Left cardiac atrium (tissue), 4 donors: ENCODE measurements around the gene CLDN22. TPM values are rescaled to one million over a fixed set of nuclear protein-coding genes. Genes with fewer than 3 reads are reported as not detected.
"Not testable (repeated sequence)": the region's sequence is repeated elsewhere in the genome, so short reads cannot be mapped to it uniquely, and the experiment has no call there.

Experiments
- ATAC-seq, 2 donors: fragments of 200-7000 bp; cut with Tn5 transposase; one replicate each; pipeline ENCODE4 v1.9.1; 2020; ENCODE audit warnings: mild to moderate bottlenecking in 2 of 2, moderate library complexity in 2 of 2
- DNase-seq: peaks from one replicate; pipeline ENCODE4 v3.0.0-alpha.2; 2020
- intact Hi-C, 2 donors: fragments of 100-400 bp; cut with DNase I; formaldehyde crosslinking; loops; one replicate each; pipeline versions ENCODE4 v1.14.1 to v1.15.1; 2022 to 2023
- total RNA-seq, 2 donors: library from RNA; stranded (reverse); fragmentation: NEBNext Ultra II Directional; extraction: Animal tissue kit (Norgen Biotek cat#: 25700); gene quantifications; one replicate each; pipeline ENCODE4 v1.2.1, GENCODE V29; 2021
- donor health status: DM: no; HTN: yes; CAD: no.
- donor health status: DM: no; HTN: yes; CAD: no; lungs with severe emphysema.
- donor health status: DM: yes; HTN: yes; CAD: no.
- donor health status: Dilated cardiomyopathy.

Gene CLDN22
- total RNA-seq, 2 donors from 2014 or later: not detected

- intact Hi-C loops: no loop called here
- ATAC-seq (no peak), DNase-seq (no peak)
Measured at GRCh38 chr4:183327827-183328226, 7.8 kb upstream of the CLDN22 start.

- intact Hi-C loops: no loop called here
- ATAC-seq: no peak
- no peak for DNase-seq
Measured at GRCh38 chr4:183326853-183327252, 6.8 kb upstream of the CLDN22 start.

- ATAC-seq, DNase-seq: not testable (repeated sequence)
Measured at GRCh38 chr4:183326387-183326786, 6.3 kb upstream of the CLDN22 start.

GRCh38 chr4:183324619-183325018, 4.5 kb upstream of the CLDN22 start:
- no peak for ATAC-seq
- DNase-seq: no peak
- intact Hi-C loops: no loop called here

More at GRCh38 chr4:183326387-183326786, 6.3 kb upstream of the CLDN22 start:
- intact Hi-C loops: not testable (repeated sequence)

- DNase-seq, intact Hi-C loops, ATAC-seq: not testable (repeated sequence)
Measured at GRCh38 chr4:183324056-183324455, 4.0 kb upstream of the CLDN22 start.

GRCh38 chr4:183323295-183323694, 3.2 kb upstream of the CLDN22 start:
- DNase-seq (no peak), ATAC-seq (no peak)
- intact Hi-C loops: no loop called here

DNA sequence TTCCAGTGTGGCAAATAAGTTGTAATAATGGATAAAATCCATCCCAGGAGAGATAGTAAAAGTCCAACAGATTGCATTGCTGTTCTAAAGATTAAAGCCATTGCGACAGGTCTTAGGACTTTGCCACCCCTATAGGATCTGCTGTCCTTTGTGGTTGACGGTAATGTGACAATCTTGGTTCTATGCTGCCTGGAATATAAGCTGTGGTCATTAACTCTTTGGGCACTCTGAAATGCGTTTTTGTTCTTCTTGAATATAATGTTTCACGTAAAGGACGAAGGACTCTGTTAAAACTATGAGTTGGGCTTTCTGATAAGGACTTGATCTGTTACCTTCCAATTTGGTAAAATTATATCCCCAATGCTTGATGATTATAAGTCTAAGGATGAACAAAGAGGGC, 2.2 kb upstream of the CLDN22 start, which contains the start of gene CLDN24:
TSS of gene CLDN24 (minus strand) at position 101 of the 400 bp plus-strand sequence. CDS start at position 101, 0 bp downstream.
- DNase-seq: no peak
- intact Hi-C loops: no loop called here
- ATAC-seq: no peak

GRCh38 chr4:183321516-183321915, 1.4 kb upstream of the CLDN22 start:
- intact Hi-C loops: no loop called here
- DNase-seq: no peak
- ATAC-seq: no peak

DNA sequence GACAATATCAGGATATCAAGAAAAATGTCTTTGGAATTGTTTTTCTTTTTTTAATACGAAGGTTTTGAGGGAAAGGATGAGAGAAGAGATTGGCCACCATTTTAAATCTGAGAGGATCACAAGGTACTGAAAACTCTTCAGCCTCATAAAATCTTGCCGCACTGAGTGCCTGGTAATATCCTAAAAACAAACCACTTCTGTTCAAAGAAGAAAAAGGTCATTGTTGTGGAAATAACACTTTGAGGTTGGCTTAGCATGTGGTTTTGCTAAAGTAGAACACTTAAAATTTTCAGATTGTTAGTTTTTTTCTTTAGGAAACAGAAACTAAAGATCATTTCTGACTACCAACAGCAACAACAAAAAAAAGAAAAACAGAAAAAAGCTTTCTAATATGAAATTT, 1.0 kb upstream of the CLDN22 start:
- DNase-seq (no peak), ATAC-seq (no peak)
- intact Hi-C loops: no loop called here

- ATAC-seq (no peak), DNase-seq (no peak)
- intact Hi-C loops: no loop called here
Measured at GRCh38 chr4:183318656-183319055, 1.4 kb downstream of the CLDN22 start.

DNA sequence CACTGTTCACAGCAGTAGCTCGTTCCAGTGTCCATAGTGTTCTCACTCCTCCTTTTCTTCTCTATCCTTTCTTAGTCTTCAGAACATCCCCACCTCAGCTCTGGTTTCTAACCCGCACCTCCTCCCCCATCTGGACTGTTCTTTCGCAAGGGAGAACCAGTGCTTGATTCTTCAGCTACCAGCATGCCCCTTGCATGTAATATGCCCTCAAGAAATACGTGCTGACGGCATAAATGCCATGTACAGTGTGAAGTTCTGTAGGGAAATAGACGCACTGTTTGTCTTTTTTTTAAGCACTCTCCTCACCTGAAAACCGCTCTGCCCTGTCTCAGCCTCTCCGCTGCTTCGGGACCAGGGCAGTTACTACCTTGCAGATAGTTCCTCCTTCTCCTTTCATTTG, 5.3 kb downstream of the CLDN22 start:
- intact Hi-C loops: no loop called here
- ATAC-seq: no peak
- no peak for DNase-seq

DNA sequence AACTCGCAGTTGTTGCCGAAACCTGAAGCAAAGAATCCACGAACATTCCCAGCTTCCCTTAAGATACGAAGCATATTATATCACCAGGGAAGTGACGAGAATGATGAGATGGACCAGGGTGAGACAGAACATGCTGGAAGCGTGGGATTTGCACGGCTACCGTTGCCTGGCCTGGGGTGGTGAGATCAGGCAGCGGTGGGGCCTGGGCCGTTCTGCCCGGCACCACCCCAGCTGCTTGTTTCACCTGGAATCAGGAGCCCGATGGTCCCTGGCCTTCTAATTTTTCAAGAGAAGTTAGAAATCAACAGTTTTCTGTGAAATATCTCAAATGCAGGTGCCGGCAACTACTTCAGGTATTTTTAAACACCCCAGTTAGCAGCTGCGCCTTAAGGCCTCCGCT, 5.7 kb downstream of the CLDN22 start:
- DNase-seq (no peak), ATAC-seq (no peak)
- intact Hi-C loops: no loop called here

DNA sequence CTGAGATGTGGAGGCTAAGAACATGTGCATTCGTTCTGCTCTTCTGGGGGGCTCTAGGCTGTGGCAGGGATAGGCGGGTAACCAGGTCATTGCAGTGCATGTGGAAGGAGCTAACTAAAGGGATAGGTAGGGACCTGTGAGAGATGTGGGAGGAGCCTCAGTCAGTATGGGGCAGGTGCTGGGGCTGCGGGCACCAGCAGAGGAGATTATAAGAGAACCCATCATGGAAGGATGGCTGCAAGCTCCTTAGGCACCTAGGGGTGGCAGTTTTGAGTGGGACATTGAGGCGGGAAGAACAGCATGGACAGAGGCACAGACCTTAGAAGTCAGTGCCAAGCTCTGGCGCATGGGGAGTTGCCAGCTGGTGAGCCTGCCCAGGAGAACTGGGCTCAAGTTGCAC, 7.2 kb downstream of the CLDN22 start:
- intact Hi-C loops: no loop called here
- DNase-seq (no peak), ATAC-seq (no peak)

GRCh38 chr4:183306811-183307210, 13.3 kb downstream of the CLDN22 start:
- ATAC-seq: no peak
- intact Hi-C loops: no loop called here
- no peak for DNase-seq

- no peak for DNase-seq
- intact Hi-C loops: no loop called here
- ATAC-seq: no peak
Measured at GRCh38 chr4:183304538-183304937, 15.5 kb downstream of the CLDN22 start.

DNA sequence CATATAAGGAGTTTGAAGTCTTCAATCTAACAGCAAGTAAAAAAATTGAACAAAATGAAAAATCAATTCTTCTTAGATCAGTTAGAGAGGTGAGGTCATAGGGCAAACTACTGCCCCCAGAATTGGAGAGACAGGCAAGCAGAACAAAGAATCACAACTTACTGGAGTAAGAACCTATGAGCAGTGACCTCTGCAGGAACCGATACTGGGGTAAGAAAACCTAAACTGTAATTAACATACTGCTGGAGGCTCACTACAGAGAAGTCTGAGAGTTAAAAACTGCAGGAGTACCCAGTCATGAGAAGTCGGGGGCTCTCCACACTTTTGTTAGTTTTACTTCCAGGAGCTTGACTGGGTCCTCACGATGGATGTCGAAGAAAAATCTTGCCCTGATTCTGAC, 16.0 kb downstream of the CLDN22 start:
- ATAC-seq (no peak), DNase-seq (no peak)
- intact Hi-C loops: no loop called here

- ATAC-seq (no peak), DNase-seq (no peak)
- intact Hi-C loops: no loop called here
Measured at GRCh38 chr4:183303301-183303700, 16.8 kb downstream of the CLDN22 start.

DNA sequence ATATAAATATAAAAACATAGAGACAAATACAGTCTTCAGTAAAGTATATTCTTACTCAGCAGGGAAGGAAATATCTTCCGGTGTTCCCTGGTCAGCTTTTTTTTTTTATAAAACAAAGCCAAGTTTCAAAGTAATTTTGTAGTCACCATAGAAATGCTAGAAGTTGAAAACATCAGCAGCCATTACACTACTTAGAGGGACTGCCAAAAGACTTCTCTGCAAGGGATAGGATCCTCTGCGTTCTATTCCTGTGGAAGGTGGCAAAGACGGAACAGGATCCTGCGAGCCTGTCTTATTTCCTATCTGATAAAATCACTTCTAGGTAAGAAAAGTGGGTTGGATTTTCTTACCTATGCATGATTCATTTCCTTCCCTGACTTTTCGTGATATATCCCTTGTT, 19.4 kb downstream of the CLDN22 start:
- intact Hi-C loops: no loop called here
- DNase-seq (no peak), ATAC-seq (no peak)

DNA sequence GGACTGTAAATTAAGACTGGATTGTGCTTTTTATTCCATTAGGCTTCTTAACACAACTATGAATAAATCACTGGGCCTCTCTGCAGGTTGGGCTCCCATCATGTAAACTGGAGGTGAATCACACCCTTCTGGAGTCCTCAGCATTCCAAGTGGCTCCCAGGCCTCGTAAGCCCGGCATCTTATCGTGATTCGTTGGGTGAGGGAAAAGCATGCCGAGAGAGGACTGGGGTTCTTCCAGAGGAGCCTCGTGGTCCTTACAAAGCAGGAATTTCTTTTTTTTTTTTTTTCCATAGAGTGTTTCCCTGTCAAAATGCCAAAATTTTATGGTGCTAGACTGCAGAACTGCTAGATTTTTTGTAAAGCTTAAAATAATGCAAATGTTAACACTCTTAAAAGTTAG, 20.0 kb downstream of the CLDN22 start:
- ATAC-seq (no peak), DNase-seq (no peak)
- intact Hi-C loops: no loop called here

DNA sequence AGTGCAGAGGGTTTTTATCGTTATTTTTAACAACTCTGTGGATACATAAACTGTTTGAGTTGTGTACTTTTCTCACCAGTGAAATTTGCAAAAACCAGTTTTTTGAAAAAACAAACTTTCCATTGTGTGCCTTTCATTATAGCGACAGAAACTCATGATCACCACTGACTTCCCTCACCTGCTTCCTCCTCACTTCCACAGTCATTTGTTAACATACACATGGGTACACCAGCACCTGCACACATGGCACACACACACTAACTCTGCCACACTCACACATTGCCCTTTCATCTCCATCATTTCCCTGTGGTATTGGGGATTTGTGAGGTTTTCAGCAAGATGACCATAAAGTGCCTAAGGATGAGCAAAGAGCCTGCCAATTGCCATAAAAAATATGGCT, 20.6 kb downstream of the CLDN22 start:
- intact Hi-C loops: no loop called here
- DNase-seq (no peak), ATAC-seq (no peak)

DNA sequence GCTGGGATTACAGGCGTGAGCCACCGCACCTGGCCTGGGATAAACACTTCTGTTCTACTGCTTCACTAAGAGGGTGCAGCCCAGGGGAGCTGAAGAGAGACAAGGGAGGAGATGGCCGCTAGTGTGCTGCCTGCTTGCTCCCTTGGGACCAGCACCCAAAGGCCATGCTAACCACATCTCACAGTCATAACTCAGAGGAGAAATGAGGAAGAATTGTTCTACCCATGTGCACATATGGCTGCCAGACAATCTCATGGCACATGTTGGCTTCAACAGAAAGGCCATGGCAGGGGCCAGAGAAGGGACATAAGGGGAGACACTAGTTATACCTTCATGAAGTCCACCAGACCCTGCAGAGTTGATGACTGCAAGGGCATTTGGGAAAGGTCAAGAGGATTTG, 22.4 kb downstream of the CLDN22 start:
- no peak for ATAC-seq
- no peak for DNase-seq
- intact Hi-C loops: no loop called here

- DNase-seq (no peak), ATAC-seq (no peak)
- intact Hi-C loops: no loop called here
Measured at GRCh38 chr4:183295711-183296110, 24.4 kb downstream of the CLDN22 start.
